Measurements from ENCODE around the gene CCDC18.
A peak's percentile ranks its signal among the peaks of the same experiment; 100 is the strongest.
"Not testable (repeated sequence)": the region's sequence is repeated elsewhere in the genome, so short reads cannot be mapped to it uniquely, and the experiment has no call there.

CCDC18 gene

DNA sequence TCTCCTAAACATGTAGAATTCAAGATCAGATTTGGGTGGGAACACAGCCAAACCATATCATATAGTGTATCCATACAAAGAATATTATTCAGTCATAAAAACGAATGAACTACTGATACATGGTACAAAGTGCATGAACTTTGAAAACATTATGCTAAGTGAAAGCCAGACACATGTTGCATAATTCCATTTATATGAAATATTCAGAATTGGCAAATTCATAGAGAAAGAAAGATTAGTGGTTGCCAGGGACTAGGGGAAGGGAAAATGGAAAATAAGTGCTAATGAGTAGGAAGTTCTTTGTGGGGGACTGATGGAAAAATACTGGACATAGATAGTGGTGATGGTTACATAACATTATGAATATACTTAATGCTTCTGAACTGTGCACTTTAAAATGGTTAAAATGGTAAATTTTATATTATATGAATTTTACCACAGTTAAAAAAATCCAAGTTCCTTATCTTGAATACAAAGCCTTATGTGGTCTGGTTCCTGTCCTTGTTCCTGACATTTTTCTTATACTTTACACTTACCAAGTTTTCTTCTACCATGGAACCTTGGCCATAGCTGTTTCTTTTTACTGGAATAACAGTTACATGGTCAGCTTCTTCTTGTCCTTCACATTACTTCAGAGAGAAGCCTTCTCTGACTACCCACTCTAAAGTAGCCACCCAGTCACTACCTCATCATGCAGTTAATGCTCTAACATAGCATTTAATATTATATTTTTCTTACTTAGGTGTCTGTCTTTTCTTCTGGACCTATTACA lies 64.0 kb downstream of the CCDC18 start:
- no peak for DNase-seq

DNA sequence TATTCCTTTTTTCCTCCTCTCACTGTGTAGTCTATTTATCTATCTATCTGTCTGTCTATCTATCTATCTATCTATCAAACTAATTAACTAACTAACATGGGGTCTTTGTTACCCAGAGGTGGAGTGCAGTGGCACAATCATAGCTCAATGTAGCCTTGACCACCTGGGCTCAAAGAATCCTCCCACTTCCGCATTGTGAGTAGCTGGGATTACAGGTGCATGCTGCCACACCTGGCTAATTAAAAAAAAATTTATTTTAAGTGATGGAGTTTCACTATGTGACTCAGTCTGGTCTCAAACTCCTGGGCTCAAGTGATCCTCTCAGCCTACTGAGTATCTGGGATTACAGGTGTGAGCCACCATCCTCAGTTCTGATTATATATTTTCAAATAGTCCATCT lies 71.4 kb downstream of the CCDC18 start:
- no peak for DNase-seq

- no peak for DNase-seq
Observed at GRCh38 chr1:93252598-93252997, 72.1 kb downstream of the CCDC18 start.

DNA sequence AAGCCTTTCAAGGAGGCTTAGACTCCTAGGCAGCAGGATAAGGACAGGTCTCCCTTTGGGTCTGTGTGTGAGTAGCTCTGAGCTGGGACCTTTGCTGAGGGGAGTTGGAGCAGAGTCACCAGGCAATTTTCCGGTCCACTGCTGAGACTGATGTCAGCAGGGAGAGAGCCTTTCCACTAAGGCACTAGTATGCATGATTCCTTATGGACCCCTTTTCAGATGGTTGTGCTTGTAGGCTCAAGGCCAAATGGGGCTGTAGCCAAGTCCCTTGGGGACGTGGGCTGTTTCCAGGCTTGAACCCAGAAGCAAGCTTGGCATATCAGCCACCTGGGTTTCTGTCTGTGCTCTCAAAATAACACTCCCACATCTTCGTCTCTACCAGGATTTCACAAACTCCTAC lies 73.0 kb downstream of the CCDC18 start:
- DNase-seq: no peak

DNA sequence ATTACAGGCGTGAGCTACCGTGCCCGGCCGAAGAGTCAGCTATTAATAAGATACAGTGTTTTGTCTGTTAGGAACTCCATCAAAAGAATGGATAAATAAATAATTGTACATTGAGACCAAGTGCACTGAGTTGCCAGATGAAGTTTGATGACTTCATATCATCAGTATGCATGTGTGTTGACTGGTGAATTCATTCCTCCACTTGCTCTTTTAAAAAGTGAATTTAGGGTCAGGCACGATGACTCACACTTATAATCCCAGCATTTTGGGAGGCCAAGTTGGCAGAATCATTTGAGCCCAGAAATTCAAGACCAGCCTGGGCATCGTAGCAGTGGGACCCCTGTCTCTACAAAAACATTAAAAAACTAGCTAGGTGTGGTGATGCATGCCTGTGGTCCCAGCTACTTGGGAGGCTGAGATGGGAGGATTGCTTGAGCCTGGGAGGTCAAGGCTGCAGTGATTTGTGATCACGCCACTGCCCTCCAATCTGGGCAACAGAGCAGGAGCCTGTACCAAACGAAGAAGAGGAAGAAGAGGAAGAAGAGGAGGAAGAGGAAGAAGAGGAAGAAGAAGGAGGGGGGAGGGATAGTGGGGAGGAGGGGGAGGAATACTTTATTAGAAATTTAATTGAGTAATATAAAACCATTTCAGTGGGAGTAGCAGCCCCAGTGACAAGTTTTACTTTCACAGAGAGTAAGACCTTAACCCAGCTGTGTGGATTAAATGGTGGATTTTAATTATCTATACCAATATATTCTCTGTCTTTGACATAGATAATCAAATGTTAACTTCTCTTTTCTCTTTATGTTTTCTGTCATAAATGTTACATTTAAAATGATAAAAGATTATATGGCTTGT lies 74.9 kb downstream of the CCDC18 start:
- no peak for DNase-seq

DNA sequence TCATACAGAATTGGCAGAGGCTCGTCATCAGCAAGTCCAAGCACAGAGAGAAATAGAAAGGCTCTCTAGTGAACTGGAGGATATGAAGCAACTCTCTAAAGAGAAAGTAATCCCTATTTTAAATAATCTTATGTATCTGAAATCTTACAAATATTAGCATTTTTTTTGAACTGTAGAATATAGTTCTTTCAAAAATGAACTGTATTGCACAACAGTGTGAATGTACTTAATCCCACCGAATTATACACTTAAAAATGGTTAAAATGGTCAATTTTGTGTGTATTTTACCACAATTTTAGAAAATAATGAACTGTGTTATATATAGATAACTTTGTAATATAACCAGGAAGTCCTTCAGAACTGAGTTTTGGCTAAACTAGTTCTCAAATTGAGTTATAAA lies 75.9 kb downstream of the CCDC18 start:
- DNase-seq: no peak

- DNase-seq: no peak
Observed at GRCh38 chr1:93257889-93258288, 77.4 kb downstream of the CCDC18 start.

- DNase-seq: not testable (repeated sequence)
Observed at GRCh38 chr1:93260726-93261125, 80.2 kb downstream of the CCDC18 start.

GRCh38 chr1:93262645-93263044 lies 82.1 kb downstream of the CCDC18 start:
- no peak for DNase-seq

DNA sequence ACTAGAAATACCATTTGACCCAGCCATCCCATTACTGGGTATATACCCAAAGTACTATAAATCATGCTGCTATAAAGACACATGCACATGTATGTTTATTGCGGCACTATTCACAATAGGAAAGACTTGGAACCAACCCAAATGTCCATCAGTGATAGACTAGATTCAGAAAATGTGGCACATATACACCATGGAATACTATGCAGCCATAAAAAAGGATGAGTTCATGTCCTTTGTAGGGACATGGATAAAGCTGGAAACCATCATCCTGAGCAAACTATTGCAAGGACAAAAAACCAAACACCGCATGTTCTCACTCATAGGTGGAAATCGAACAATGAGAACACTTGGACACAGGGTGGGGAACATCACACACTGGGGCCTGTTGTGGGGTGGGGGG lies 88.4 kb downstream of the CCDC18 start:
- not testable (repeated sequence) for DNase-seq

- DNase-seq: not testable (repeated sequence)
Observed at GRCh38 chr1:93275262-93275633, 94.7 kb downstream of the CCDC18 start.

- no peak for DNase-seq
Observed at GRCh38 chr1:93275634-93276295, 95.2 kb downstream of the CCDC18 start.

- DNase-seq: not testable (repeated sequence)
Observed at GRCh38 chr1:93277530-93277929, 97.0 kb downstream of the CCDC18 start.

GRCh38 chr1:93283496-93283895 lies 103.0 kb downstream of the CCDC18 start:
- DNase-seq: no peak

- no peak for DNase-seq
Observed at GRCh38 chr1:93288558-93288957, 108.0 kb downstream of the CCDC18 start.

- DNase-seq: no peak
Observed at GRCh38 chr1:93296555-93297154, 116.1 kb downstream of the CCDC18 start.

- DNase-seq: no peak
Observed at GRCh38 chr1:93301131-93301530, 120.6 kb downstream of the CCDC18 start.

GRCh38 chr1:93302078-93302477 lies 121.6 kb downstream of the CCDC18 start:
- no peak for DNase-seq

DNA sequence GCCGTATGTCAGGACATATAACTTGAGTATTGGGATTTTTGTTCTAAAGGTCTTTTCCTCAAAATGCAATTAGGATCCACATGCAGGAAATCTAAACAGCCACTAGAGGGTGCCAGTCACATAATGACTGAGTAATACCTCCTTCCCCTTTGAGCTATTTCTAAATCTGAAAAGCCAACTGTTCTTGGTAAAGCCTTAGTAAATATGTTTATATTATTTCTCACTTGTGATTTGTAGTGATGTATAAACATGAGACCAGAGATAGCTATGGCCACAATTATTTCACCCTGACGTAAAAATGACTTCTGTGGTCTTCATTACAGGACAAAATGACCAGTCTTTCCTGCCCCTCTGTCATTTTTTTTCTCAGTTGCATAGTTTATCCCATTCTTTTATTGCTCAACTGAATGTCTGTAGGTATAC lies 124.2 kb downstream of the CCDC18 start:
- DNase-seq: peak; percentile 34

GRCh38 chr1:93306920-93307319 lies 126.4 kb downstream of the CCDC18 start:
- no peak for DNase-seq

DNA sequence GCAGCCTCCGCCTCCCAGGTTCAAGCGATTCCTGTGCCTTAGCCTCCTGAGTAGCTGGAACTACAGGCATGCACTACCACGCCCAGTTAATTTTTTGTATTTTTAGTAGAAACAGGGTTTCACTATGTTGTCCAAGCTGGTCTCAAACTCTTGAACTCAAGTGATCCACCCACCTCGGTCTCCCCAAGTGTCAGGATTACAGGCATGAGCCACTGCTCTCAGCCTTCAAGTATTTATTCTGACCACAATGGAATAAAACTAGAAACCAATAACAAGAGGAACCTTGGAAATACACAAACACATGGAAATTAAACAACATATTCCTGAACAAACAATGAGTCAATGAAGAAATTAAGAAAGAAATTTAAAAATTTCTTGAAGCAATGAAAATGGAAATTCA lies 132.5 kb downstream of the CCDC18 start:
- no peak for DNase-seq

DNA sequence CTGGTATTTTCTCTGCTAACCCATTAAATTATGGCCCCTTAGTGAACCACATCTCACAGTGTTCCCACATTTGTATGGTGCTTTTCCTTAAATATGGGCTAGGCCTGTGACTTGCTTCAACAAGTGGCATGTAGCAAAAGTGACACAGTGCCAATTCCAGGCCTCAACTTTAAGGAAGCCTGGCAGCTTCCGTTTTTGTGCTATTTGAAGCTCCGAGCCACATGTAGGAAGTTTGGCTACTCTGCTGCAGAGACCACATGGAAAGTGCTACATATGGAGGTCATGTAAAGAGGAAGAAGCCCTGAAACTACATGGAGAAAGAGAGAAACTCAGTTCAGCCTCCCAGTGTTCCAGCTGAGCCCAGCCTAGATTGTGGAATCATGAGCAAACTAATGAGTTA lies 136.7 kb downstream of the CCDC18 start:
- DNase-seq: peak; percentile 44

GRCh38 chr1:93317943-93318342 lies 137.4 kb downstream of the CCDC18 start:
- no peak for DNase-seq

Measured in femur (tissue), 1 donor.